Stimulated activated CD4-positive, alpha-beta T cell treated with anti-CD3 and anti-CD28 coated beads, Interleukin-4, amount 100 ng/mL, for 24 hours (primary cell): ENCODE data around the gene S100B.
"Not testable (repeated sequence)": the region's sequence is repeated elsewhere in the genome, so short reads cannot be mapped to it uniquely, and the experiment has no call there.

Experiments used
- DNase-seq: peaks from one replicate; pipeline ENCODE4 v3.0.0-alpha.2; 2020

The S100B gene

DNA sequence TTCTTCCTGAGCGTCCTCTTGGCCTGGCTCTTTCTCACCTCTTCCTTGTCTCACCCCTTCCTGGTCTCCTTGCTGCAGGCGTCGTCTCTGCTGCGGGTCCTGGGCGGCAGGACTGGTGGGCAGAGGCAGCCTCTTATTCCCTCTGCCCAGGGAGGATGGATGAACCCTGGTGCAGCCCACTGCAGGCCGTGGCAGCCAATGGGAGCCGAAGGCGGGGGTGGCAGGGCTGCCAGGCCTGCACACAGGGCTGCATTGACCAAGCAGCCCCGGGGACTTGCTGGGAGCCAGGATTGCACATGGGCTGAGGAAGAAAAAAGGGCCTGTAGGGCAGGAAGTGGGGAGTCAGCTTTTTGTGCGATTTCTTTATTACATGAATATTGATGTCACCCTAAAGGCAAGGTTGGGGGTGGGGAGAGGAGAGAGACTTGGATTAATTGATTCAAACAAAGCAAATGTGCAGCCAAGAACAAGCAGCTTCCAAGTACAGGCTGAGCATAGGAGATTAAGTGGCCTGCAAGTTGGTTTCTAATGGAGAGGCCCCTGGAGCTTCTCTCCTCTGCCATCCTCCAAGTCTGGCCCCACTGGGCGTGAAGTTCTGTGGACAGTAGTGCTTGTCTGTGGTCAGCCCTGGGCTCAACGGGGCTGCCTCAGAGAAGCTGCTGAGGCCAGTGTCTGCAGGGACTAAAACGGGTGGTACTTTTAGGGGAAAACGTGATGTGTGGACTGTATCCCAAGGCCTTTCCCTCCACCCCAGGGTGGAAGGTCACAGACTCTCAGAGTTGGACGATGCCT, at the start of gene S100B:
TSS of gene S100B (minus strand) at position 108 of the 792 bp plus-strand sequence. CDS start 2,667 bp downstream, outside the sequence.
- DNase-seq = no peak

DNA sequence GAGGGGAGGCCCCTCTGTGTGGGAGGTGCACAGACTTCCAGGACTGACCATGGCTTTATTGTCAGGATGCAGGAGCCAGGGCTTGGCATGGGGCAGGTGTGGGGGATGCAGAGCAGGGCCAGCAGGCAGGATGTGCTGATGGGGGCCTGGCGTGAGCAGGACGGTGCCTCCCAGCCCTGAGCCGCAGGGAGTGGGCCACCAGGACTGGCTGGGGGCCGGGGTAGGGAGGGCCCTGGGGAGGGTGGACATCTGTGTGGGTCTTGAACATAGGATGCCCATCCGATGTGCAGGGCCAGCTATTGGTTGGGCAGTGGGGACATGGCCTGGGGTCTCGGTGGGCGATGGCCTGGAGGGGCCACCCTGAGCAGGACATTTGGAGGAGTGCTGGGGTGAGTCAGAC, 46.2 kb upstream of the S100B start:
- DNase-seq = no peak

DNA sequence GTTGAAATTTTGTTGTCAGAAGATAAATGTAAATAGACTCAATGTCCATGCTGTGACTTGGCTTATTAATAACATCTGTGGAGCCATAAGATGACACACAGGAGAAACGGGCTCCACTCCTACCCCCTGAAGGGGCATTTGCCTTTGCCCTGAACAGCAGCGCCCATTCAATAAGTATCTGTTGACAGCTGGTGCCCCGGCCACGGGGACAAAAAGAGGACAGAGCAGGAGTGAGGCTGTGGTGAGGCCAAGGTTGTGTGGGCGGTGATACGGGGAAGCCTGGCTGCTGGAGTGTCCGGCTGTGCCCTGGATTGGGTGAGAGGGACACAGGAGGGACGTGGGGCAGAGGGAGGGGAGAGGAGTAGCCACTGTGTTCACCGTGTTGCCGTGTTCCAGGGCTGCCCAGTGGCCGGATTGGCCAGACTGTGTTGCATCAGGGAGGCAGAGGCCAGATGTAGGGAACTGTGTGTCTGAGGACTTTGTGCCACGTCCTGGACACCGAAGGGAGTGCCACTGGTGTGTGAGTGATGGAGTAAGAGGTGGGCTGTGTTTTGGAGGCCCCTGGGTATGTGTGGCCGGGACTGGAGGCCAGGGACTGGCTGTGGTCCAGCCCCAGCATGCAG, 45.7 kb upstream of the S100B start:
- no peak for DNase-seq

DNA sequence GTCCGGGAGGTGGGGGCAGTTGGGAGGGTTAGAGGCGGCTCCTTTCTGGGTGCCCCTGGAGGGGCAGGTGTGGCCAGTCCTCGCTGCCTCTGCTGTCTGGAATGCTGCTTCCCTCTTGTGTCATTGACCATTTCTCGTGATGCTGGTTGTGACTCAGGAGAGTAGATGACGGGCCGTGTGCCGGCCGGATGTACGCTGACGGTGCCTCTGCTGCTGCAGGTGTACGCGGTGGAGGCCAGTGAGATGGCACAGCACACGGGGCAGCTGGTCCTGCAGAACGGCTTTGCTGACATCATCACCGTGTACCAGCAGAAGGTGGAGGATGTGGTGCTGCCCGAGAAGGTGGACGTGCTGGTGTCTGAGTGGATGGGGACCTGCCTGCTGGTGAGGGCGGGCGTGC, 44.5 kb upstream of the S100B start:
- no peak for DNase-seq

DNA sequence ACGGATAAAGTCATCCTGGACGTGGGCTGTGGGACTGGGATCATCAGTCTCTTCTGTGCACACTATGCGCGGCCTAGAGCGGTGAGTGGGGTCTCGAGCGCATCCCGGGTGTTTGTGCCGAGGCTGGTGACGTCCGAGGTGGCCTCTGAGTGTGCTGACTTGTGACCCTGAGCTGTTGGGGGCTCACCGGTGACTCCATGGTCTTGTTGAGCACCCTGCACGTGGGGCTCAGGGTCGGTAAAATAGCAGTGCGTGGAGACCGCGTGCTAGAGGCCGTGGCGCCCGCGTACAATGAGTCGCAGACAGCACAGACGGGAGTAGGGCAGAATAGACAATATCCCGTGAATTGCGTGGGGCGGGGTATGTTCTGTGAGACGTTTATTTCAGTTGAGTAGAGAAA, 43.7 kb upstream of the S100B start:
- DNase-seq = no peak

DNA sequence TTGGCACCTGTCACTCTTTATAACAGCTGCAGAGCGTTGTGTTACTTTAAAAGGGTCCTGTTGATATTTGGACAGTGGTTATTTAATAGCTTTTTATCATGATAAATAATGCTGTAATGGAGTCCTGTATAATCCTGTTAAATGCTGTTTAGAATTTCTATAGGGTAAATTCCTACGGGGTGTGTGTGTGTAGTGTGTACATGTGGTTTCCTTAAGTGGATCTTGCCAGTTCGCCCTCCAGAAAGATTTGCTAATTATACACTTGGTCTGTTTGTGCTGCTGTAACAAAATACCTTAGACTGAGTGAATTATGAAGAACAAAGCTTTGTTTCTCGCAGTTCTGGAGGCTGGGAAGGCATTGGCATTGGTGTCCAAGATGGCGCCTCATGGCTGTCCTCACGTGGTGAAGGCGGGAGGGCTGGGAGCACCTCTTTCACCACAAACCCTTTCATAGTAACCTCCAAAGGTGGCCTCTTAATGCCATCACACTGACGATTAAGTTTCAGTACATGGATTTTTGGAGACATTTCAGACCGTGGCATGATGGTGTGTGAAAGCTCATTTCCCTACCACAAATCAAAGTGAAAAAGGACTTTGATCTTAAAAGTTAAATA, 41.8 kb upstream of the S100B start:
- DNase-seq = no peak

DNA sequence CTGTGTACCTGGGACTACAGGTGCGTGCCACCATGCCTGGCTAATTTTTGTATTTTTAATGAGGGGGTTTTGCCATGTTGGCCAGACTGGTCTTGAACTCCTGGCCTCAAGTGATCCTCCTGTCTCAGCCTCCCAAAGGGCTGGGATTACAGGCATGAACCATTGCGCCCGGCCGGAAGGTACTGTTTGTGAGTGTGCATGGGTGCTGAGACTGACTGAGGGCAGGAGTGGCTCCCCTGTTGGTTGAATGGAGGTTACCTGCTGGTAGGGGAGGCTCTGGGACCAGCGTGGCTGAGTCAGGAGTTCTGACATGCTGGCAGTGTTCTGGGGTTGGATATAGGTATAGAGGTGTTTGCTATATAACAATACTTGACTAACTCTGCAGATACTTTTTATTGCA, 41.0 kb upstream of the S100B start:
- no peak for DNase-seq

DNA sequence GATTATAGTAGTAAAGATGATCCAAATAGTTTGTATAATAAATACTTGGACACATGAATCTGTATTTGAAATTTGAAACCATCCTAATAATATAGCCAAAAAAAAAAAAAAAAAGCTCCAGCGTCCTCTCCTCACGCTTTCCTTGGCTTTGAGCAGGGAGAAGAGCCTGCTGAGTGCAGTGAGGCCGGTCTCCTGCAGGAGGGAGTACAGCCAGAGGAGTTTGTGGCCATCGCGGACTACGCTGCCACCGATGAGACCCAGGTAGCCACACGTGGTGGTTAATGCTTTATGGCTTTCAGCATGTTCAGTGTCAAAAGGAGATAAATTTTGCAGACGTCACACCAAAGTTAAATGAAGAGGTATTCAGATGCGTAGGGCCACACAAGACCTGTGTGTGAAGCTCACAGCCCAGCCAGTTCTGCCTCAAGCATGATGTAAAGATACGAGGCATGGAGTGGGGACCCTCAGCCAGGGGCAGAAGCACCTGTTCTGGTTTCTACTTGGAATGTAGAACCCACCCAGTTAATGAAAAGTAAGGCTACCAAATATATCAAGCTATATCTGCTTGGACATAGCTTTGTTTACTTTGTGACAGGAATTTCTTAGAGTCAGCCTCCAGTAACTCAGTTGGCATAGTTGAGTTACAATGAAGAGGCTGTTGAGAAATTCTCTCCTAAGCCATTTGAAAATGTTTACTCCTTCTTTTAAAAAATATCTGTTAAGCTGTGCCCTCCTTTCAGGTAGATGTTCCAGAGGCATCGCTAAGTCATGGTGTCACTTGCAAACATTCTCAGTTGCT, 38.7 kb upstream of the S100B start:
- no peak for DNase-seq

DNA sequence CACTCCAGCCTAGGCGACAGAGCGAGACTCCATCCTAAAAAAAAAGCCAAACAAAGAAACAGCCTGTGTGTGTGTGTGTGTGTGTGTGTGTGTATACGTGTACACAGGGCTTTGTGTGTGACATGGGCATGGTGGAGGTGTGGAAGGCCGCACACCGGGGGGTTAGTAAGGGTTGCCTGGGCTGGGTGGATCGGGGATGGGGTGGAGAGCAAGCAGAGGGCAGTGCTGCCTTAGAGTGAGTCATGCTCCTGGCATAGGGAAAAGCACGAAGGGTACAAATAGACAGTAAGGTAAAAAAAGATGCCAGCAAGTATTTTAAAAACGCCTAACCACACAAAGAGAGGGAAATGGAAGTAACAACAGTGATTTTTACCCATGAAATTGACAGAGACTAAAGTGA, 36.8 kb upstream of the S100B start:
- no peak for DNase-seq

DNA sequence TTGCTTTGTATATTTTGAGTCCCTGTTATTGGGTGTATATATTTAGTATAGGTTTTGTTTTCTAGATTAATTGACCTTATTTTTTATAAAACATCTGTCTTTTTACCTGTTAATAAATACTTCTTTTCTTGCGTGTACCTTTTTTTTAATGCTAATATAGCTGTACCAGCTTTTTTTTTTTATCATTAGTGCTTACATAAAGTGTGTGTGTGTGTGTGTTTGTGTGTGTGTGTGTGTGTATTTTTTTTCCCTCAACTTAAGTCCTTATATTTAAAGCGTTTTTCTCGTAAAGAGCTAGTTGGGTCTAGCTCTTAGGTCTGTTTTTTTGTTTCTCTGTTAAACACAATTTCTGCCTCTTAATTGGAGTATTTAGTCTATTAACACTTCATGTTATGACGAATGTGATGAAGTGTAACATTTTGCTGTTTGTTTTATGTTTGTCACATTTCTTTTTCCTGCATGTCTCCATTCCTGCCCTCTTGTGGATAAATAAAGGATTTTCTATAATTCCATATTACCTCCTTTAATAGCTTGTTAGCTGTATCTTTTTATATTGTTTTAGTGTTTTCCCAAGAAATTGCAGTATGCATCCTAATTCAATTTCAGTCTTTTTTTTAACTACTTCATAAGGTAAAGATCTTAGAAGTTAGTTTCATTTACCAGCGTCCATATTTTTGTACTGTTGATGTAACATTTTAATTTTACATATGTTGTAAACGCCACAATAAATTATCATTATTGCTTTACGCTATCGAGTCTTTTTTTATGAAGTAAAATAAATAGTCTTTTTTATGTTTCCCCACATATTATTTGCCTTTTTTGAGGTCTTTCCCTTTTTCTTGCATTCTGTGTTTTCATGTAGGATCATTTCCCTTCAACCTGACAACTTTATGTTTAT, 34.9 kb upstream of the S100B start:
- DNase-seq = no peak

DNA sequence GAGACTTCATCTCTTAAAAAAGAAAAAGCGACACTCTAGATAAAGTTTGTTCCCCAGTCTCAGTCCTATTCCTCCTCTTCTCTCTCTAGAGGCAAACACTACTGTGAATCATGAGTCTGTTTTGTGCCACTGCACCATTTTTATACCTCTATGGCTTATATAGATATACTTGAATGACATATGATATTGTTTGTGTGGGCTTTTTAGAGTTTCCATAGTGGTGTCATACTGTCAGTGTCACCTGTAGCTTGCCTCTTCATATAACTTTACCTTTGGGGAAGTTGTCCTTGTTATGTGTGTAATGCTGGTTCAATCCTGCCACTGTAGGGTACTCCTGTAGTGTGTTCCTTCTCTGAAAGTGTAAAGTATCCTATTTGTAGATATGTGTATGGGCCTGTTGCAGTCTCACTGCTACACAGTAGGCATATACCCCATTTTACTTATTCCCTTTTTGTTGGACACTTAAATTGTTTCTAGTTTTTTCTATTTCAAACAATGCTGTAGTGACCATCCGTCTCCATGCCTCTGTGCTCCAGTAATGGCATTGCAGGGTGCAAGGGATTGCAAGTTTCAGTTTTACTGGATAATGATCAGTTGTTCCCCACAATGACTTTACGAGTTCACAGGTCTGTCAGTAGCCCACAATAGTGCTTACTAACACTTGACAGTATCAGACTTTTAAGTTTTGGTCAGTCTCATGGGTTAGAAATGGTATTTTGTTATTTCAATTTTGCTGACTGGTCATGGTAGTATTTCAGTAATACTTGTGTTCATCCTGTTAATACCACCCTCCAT, 33.3 kb upstream of the S100B start:
- no peak for DNase-seq

DNA sequence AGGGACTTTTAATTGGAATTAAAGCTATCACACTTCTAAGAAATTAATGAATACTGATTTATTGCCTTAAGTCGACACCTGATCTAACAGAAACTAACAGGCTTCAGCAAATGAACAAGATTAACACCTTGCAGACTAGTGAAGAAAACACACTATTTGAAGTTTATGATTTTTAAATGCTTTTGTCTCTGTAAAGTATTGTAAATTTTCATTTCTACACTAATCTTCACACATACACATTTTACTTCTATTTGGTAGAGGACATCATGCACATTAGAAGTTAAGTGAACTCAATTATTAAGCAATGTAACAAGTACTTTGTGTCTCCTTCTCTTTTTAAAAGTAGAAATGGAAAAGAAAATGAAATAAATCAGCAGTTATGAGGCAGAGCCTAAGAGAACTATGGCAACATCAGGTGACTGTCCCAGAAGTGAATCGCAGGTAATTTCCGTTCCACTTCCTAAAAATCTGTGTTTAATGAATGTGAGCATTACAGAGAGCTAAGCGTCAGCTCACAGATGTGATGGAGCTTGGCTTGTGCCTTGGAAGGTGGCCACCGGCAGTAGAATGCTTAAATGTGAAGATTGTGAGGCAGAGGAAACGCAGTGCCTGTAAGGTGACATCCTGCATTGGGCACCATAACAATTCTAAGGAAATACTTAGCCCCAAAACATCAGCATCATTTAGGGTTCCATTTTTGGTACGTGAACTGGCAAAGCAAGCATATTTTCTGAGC, 31.8 kb upstream of the S100B start:
- no peak for DNase-seq

DNA sequence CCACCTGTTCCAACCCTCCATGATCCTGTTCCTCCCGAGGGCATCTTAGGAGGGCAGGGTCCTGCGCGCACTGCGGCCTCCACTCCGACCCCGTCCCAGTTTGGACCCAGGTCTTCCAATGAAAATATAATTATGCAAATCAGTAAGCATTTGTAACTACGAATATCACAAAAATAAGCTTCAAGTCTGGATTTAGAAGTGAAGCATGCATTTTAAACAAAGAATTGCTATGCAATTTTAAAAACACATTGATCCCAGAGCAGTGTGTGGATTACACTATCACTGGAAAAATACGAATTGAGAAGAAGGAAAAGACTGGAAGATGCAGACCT, 31.3 kb upstream of the S100B start:
- DNase-seq = no peak

DNA sequence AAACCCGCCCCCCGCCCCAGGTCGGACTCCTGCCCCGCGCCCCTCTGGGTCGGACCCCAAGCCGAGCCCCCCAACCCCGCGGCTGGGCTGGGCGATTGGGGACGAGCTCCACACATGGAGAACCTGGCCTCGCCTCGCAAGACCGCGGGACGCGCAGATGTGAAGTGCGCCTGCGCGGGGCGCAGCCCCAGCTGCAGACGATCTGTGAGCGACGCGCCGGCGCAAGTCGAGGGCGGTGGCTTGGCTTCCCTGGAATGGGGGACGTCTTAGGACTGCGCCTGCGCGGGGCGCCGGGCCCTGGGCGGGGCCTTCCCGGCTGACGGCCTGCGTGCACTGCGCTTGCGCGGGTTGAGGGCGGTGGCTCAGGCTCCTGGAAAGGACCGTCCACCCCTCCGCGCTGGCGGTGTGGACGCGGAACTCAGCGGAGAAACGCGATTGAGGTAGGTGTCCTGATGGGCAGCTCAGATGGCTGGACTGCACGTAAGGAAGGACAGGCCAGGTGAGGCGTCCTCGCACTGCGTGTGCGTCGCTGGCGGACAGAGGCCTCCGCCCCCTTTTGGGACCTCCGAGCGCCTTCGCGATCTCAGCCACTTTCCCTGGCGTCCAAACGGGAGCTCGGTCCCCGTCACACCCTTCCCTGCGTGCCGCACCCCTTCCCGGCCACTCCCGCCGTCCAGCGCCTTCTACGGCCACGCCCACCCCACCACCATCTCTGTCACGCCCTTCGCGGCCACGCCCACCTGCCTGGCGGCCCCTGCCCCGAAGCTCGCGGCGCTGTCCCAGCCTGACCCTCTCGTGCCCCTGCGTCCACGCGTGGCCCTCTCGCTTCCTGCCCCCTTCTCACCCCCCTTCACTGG, 30.7 kb upstream of the S100B start, which contains the start of gene PRMT2:
TSS of gene PRMT2 (plus strand) at position 351 of the 857 bp plus-strand sequence. CDS start 1,278 bp downstream, outside the sequence.
- peak; percentile 97 for DNase-seq

DNA sequence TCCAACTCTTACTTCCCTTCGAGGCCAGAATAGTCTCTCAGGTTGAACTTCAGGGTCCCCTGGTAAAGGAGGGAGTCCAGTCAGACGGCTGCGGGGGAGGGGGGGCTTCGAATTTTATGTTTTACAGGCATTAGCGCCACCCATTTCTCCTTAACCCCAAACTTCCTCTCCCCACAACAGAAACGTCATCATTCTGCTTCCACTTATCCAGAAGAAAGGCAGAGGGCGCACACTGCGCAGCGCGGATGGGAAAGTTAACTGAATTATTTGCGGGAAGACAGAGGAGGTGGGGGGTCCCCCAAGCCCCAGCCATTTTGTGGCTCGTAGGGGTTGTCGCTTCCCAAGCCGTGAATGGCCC, 30.1 kb upstream of the S100B start:
- DNase-seq = no peak

DNA sequence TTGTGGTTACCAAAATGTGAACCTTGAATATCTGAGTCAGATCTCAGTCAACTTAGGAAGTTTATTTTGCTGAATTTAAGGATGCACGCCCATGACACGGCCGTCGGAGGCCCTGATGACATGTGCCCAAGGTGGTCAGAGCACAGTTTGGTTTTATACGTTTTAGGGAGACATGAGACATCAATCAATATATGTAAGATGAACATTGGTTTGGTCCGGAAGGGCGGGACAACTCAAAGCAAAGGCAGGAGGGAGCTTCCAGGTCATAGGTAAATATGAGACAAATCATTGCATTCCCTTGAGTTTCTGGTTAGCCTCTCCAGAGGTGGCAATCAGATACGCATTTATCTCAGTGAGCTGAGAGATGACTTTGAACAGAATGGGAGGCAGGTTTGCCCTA, 29.5 kb upstream of the S100B start:
- no peak for DNase-seq

DNA sequence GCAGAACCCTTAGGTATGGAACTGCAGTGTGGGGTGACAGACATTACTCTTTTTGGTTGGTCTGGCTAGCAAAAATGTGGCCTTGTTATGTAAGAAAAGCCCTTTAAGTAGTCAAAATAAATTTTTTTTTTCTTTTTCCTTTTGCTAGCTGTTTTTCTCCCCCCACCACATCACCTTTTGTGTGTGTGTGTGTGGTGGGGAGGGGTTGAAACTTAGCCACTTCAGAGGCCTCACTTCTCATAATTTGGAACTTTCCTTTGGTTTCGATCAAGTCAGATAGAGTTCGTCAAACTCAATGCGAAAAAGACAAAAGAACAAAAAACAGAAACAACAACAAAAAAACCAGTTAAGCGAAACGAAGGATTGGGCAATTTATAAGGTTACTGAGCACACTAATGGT, 28.7 kb upstream of the S100B start:
- no peak for DNase-seq

DNA sequence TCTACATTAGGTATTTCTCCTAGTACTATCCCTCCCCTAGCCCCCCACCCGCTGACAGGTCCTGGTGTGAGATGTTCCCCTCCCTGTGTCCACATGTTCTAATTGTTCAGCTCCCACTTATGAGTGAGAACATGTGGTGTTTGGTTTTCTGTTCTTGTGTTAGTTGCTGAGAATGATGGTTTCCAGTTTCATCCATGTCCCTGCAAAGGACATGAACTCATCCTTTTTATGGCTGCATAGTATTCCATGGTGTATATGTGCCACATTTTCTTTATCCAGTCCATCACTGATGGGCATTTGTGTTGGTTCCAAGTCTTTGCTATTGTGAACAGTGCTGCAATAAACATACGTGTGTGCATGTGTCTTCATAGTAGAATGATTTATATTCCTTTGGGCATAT, 26.0 kb upstream of the S100B start:
- DNase-seq = not testable (repeated sequence)

DNA sequence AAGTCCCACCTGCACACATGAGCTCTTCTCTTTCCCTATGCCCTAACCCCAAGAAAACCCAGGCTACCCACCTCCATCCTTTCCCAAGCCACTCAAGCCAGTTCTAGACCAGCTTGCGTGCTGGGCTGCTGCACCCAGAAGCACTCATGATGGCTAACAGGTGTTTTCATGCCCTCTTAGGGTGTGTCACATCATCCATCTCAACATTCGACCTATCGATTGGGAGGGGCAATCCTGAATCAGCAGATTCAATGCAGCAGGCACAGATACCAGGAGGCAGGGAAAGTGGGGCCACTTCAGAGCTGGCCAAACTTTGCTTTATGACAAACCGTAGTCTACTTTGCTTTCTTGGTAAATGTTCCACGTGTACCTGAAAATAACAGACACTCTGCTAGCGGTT, 24.0 kb upstream of the S100B start:
- no peak for DNase-seq

DNA sequence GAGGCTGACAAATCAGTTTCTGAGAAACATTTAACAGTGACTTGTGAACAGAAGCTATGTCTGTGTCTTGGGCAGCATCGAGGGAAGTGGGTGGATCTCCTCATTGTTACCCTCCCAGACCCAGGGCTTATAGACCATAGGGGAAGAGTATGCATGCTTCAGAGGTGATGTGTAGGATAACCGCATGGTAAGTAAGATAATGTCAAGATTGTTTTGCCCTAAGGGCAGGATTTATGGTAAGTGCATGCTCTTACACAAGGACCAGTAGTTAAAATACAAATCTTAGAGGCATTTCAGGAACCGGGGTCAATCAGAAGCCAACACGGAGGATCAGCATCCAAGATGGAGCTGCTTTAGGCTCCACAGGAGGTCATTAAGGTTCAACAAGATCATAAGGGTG, 22.8 kb upstream of the S100B start:
- no peak for DNase-seq
